Calu3 (cell line): ENCODE results near the gene DAGLA. TPM values are rescaled to one million over a fixed set of nuclear protein-coding genes. Genes with fewer than 3 reads are reported as not detected.

Experiments used
- BruUV-seq: library from RNA; stranded (reverse); fragments of 400-500 nt; replicated peaks from 2 replicates; lab custom pipeline; 2021; lab: Mats Ljungman, UMichigan
- CTCF ChIA-PET: fragments of 300-600 bp; sonication (Branson Sonifier 250); formaldehyde crosslinking; loops from one replicate; lab custom pipeline; 2022; ENCODE audit warnings: antibody characterized with exemption; lab: Charles Lee
- DNase-seq: peaks from one replicate; pipeline ENCODE4 v3.0.0; 2022
- H3K27ac Mint-ChIP-seq: one replicate; pipeline ENCODE4 v1.8.0; 2022; ENCODE audit warnings: mixed read lengths; ENCODE audit not compliant: unreplicated experiment
- H3K27me3 Mint-ChIP-seq: one replicate; pipeline ENCODE4 v1.8.0; 2022; ENCODE audit warnings: mixed read lengths; ENCODE audit not compliant: unreplicated experiment
- H3K36me3 Mint-ChIP-seq: one replicate; pipeline ENCODE4 v1.8.0; 2022; ENCODE audit warnings: mild to moderate bottlenecking, moderate library complexity, mixed read lengths; ENCODE audit not compliant: insufficient read depth, unreplicated experiment
- H3K4me1 Mint-ChIP-seq: one replicate; pipeline ENCODE4 v1.8.0; 2022; ENCODE audit warnings: mild to moderate bottlenecking, low read depth, mixed read lengths; ENCODE audit not compliant: unreplicated experiment
- H3K4me3 Mint-ChIP-seq: one replicate; pipeline ENCODE4 v1.8.0; 2022; ENCODE audit warnings: mild to moderate bottlenecking, low read depth, moderate library complexity, mixed read lengths; ENCODE audit not compliant: unreplicated experiment
- H3K9me3 Mint-ChIP-seq: one replicate; pipeline ENCODE4 v1.8.0; 2022; ENCODE audit warnings: low read depth, mixed read lengths; ENCODE audit not compliant: unreplicated experiment
- intact Hi-C: fragments of 100-400 bp; cut with micrococcal nuclease; formaldehyde crosslinking; loops from one replicate; pipeline ENCODE4 v1.10.0; 2022; ENCODE audit not compliant: unreplicated experiment
- total RNA-seq: library from RNA; stranded (reverse); gene quantifications from 2 replicates; pipeline ENCODE4 v1.2.3, GENCODE V29; 2022
- TF ChIP-seq, protein P1 (sequence below): fragments of 200-600 bp; IDR thresholded peaks from one replicate; pipeline ENCODE4 v1.8.0; 2022; ENCODE audit warnings: antibody characterized with exemption; ENCODE audit not compliant: unreplicated experiment

Gene DAGLA
- total RNA-seq, 1 experiment from 2014 or later: 7.5 TPM

DNA sequence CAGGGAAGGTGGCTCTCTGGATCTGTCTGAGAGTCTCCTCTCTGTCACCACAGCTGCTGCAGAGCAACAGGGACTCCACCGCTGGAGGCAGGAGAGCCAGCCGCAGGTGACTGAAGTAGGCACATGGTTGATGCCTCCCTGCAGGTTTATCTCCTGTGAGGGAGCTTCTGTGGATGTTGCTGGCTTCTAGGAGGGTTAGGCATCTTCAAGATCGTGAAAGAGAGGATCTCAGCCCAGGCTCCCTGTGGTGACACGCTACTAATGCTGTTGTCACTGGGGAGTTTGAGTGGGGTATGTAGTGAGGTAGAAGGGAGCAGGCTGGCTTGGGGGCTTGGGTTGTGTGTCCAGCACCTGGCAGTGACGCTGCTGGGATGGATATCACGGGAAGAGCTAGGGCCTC lies 34.1 kb downstream of the DAGLA start:
- Mint-ChIP-seq H3K27me3 (no peaks in the 10 kb centered on the region), H3K4me3 (no peak overlapping the region), H3K4me1 (peaks cover 13% of the 10 kb centered on the region), H3K9me3 (no peaks in the 10 kb centered on the region), H3K27ac (no peak overlapping the region), H3K36me3 (no peaks in the 10 kb centered on the region)
- TF ChIP-seq, protein P1, sequence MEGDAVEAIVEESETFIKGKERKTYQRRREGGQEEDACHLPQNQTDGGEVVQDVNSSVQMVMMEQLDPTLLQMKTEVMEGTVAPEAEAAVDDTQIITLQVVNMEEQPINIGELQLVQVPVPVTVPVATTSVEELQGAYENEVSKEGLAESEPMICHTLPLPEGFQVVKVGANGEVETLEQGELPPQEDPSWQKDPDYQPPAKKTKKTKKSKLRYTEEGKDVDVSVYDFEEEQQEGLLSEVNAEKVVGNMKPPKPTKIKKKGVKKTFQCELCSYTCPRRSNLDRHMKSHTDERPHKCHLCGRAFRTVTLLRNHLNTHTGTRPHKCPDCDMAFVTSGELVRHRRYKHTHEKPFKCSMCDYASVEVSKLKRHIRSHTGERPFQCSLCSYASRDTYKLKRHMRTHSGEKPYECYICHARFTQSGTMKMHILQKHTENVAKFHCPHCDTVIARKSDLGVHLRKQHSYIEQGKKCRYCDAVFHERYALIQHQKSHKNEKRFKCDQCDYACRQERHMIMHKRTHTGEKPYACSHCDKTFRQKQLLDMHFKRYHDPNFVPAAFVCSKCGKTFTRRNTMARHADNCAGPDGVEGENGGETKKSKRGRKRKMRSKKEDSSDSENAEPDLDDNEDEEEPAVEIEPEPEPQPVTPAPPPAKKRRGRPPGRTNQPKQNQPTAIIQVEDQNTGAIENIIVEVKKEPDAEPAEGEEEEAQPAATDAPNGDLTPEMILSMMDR: no peak
- intact Hi-C loops: no loop called here
- no peak for DNase-seq
- CTCF ChIA-PET: no interaction called here
- no TSS peak for BruUV-seq

DNA sequence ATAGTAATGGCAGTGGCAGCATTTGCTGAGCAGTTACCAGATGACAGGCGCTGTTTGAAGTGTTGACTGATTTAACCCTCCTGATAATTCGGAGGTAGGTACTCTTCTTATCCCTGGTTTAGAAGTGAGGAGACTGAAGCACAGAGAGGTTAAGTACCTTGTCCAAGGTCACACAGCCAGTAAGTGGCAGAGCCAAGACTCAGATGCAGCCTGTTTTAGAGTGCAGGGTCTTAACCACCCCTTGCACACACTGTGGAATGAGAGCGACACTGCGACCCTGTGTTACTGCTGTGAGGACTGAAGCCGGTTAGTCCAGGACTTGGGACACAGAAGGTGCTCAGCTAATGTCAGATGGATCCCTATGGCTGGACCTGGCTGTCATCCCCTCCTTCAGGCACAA lies 34.7 kb downstream of the DAGLA start:
- no peaks in the 10 kb centered on the region for H3K9me3 Mint-ChIP-seq
- CTCF ChIA-PET: no interaction called here
- H3K36me3 Mint-ChIP-seq: no peaks in the 10 kb centered on the region
- H3K27ac Mint-ChIP-seq: no peak overlapping the region
- peaks cover 13% of the 10 kb centered on the region for H3K4me1 Mint-ChIP-seq
- no peak for DNase-seq
- H3K27me3 Mint-ChIP-seq: no peaks in the 10 kb centered on the region
- H3K4me3 Mint-ChIP-seq: no peak overlapping the region
- BruUV-seq: no TSS peak
- TF ChIP-seq, protein P1: no peak
- intact Hi-C loops: no loop called here

DNA sequence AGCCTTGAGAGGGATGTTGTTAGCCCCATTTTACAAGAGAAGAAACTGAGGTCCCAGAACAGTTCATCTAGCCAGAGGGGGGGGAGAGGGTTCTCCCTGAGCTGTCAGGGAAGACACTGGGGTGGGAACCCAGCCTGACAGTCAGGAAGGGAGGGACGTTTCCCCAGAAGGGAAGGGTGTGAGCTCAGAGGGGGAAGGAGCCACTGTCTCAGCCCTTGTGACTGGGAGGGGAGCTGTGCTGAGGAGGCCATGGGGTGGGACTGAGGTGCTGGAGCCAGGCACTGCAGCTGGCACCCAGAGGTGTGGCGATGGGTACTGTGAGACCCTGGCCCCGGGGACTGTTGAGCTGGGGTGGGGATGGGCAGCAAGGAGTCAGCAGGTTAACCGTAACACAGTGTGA lies 35.7 kb downstream of the DAGLA start:
- DNase-seq: no peak
- no peaks in the 10 kb centered on the region for H3K27me3 Mint-ChIP-seq
- H3K27ac Mint-ChIP-seq: peak overlapping the region; percentile 25
- no peak overlapping the region for H3K4me3 Mint-ChIP-seq
- CTCF ChIA-PET: interaction anchor here (0.6 kb wide), 1 partner anchor 55 kb away, joined by 3 read pairs; no protein-coding TSS in a partner anchor
- no TSS peak for BruUV-seq
- peaks cover 13% of the 10 kb centered on the region for H3K4me1 Mint-ChIP-seq
- intact Hi-C loops: no loop called here
- H3K36me3 Mint-ChIP-seq: no peaks in the 10 kb centered on the region
- H3K9me3 Mint-ChIP-seq: no peaks in the 10 kb centered on the region
- TF ChIP-seq, protein P1: no peak

DNA sequence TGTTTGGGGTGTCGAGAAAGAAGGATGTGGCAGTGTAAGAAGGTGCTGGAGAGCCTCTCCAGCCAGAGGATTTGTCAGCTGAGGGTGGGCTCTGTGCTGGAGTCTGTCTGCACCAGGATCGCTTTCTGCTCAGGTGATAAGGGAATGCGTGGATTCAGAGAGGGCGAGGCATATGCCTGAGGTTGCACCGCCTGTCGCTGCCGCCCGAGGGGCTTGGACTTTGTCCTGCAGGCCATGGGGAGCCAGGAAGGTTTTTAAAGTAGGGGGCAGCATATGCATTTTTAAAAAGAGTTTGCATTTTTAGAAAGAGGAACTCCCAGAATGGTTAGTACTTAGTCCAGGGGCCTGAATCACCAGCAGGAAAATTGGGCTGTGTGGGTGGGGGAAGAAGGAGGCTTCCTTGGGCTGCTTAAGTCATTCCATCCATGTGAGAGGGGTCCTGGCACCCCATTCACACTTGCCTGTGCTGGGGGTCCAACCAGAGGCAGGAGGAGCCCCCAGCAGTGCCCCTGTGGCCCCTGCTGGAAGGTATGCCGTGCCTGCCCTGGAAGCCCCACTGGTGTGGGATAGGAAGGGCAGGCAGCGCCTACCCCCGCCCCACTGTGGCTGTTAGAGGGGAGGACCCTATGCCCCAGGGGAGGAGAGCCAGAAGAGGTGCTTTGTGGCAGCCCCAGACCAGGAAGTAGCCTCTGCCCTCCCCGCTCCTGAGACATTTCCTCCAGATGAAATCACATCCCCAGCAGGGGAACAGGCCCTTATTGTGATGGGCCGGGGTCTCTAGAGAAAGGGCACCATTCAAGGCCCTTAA lies 36.5 kb downstream of the DAGLA start:
- peak; percentile 17 for DNase-seq
- BruUV-seq: no TSS peak

More for the DNA sequence above, 36.5 kb downstream of the DAGLA start:
- no peaks in the 10 kb centered on the region for H3K27me3 Mint-ChIP-seq
- TF ChIP-seq, protein P1: no peak
- intact Hi-C loops: no loop called here
- CTCF ChIA-PET: no interaction called here
- H3K36me3 Mint-ChIP-seq: no peaks in the 10 kb centered on the region
- peak overlapping the region; percentile 25 for H3K27ac Mint-ChIP-seq
- H3K4me1 Mint-ChIP-seq: peaks cover 13% of the 10 kb centered on the region
- H3K4me3 Mint-ChIP-seq: no peak overlapping the region
- no peaks in the 10 kb centered on the region for H3K9me3 Mint-ChIP-seq
